ENCODE results near the gene TMEM45A. TPM values are rescaled to one million over a fixed set of nuclear protein-coding genes. Genes with fewer than 3 reads are reported as not detected.
"Not testable (repeated sequence)": the region's sequence is repeated elsewhere in the genome, so short reads cannot be mapped to it uniquely, and the experiment has no call there.

Gene TMEM45A
- total RNA-seq, 1 donor from 2014 or later = 10.7 TPM

DNA sequence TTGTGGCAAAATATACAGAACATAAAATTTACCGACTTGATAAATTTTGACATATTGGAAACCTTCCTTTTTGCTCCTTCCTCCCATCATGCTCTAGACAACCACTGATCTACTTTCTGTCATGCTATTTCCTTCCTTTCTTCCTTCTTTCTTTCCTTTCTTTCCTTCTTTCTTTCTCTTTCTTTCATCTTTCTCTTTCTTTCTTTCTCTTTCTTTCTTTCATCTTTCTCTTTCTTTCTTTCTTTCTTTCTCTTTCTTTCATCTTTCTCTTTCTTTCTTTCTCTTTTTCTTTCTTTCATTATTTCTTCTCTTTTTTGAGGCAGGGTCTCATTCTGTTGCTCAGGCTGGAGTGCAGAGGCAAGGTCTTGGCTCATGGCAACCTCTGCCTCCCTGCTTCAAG is 8.9 kb upstream of the TMEM45A start:
- DNase-seq (ENCODE audit: low read depth in 2 of 2) = no peak

DNA sequence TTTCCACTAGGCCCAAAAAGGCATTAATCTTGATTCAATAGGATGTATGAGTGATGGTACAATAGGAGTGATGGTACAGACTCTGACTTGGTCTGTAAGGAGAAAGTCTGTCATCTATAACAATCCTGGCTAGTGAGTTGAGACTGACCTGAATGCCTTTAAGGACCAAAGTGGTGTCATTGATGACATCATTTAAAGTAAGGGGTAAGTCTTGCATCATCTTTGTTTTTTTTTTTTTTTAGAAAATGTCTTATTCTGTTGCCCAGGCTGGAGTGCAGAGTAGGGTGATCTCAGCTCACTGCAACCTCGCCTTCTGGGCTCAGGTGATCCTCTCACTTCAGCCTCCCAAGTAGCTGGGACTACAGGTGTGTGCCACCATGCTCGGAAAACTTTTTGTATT is 5.6 kb upstream of the TMEM45A start:
- no peak for DNase-seq (ENCODE audit: low read depth in 2 of 2)

DNA sequence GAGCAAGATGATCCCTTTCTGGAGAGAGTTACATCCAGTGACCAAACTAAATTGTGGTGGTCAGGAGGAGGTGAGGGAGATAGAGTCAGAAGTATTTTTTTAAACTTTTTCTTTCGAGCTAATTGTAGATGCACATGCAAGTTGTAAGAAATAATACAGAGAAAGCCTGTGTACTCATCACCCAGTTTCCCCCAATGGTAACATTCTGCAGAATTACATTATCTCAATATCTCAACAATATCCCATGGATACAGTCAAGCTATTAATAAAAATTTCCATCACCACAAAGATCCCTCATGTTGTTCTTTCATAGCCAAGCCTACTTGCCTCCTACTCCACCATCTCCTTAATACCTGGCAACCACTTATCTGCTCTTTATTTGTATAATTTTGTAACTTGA is 3.3 kb upstream of the TMEM45A start:
- DNase-seq (ENCODE audit: low read depth in 2 of 2) = no peak

DNA sequence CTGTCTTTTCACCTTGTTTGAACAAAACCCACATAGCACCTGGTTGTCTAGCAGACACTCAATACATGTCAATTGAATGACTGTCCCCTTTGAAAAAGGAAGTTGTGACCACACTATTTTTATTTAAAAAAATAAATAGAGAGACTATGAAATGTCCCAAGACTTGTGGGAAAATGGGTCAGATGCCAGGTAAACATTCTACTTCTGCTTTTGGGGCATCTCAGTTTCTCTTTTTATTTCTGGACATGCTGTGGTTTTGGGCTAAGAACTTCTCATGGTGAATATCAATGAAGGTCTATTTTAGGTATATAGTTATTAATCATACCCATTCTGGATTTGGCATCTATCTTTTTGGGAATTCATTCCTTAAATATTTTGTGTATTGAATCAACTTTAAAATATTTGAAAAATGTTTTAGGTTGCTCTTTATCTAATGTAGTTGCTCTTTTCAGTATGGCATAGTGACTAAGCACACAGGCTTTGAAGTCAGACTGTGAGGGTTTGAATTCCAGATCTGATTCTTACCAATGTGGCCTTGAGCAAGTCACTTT is 4.4 kb downstream of the TMEM45A start:
- peak in 1 of 2 donors; percentile 15 for DNase-seq (ENCODE audit: low read depth in 2 of 2)

DNA sequence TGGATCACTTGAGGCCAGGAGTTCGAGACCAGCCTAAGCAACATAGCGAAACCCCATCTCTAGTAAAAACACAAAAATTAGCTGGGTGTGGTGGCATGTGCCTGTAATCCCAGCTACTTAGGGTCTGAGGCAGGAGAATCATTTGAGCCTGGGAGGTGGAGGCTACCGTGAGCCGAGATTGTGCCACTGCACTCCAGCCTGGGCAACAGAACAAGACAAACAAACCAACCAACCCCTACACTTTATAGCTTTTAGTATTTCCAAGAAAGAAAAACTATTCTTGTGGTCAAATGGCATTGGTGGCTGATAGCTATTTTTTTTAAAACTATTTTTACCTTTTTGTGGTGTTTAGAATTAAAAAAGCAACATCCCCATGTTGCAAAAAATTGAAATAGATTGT is 7.2 kb downstream of the TMEM45A start:
- no peak for DNase-seq (ENCODE audit: low read depth in 2 of 2)

DNA sequence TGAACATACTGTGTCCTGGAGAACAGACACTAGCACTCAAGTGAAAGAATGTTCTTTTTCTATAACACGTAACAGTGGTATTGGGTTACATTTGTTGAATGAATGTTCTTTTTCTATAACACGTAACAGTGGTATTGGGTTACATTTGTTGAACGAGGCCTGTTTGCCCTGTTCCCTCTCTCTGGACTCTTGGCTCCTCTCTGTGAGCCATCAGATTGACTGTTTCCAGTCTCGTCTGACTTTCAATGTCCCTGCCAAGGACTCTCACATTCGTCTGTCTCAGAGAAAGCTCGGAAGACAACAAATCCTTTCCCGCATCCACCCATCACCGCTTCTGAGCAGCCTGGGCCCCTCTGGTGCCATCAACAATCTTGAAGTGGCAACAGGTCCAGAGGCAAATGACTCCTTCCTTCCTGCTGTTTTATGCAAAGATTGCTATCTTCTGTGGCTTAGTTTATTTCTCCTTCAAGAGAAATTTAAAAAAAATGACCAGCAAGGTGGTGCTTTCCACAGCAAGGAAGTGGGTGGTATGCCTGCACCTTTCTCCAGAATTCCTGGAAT is 8.0 kb downstream of the TMEM45A start:
- no peak for DNase-seq (ENCODE audit: low read depth in 2 of 2)

DNA sequence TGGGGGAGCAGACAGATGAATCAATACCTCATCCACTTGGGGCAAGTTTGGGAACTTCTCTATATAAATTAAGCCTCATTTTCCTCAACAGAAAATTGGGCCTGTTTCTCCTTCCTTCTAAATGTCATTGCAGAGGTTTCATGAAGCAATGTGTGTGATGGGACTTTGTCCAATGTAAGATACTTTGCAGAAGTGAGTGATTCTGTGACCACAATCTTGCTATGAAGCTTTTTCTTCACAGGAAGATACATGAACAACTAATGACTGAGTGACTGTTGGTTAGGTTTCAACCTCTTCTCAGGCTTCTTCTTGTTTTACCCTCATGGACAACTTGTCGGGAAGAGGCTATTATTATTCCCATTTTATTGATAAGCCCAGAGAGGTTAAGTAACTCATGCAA is 11.0 kb downstream of the TMEM45A start:
- no peak for DNase-seq (ENCODE audit: low read depth in 2 of 2)

DNA sequence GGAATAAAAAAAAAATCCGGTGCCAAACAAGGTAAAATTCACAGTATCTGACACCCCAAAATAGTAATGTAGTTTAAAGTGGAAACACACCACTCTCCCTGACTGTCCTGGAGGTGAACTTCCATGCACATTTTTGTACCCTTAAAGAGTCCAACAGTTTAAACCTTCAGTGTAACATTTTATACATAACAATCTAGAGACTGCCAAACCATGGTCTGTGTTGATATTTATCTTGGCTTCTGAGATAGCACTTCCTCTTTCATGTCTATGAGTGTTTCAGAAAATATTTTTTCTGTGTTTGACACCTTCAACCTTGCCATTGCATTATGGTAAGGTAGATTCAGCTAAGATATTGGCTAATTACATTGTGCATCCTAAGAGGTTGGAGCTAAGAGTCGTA is 13.9 kb downstream of the TMEM45A start:
- peak in 1 of 2 donors; percentile 57 for DNase-seq (ENCODE audit: low read depth in 2 of 2)

DNA sequence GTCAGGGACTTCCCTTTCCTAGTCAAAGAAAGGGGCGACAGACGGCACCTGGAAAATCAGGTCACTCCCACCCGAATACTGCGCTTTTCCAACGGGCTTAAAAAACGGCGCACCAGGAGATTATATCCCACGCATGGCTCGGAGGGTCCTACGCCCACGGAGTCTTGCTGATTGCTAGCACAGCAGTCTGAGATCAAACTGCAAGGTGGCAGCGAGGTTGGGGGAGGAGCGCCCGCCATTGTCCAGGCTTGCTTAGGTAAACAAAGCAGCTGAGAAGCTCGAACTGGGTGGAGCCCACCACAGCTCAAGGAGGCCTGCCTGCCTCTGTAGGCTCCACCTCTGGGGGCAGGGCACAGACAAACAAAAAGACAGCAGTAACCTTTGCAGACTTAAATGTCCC is 17.4 kb downstream of the TMEM45A start:
- DNase-seq (ENCODE audit: low read depth in 2 of 2) = not testable (repeated sequence)

DNA sequence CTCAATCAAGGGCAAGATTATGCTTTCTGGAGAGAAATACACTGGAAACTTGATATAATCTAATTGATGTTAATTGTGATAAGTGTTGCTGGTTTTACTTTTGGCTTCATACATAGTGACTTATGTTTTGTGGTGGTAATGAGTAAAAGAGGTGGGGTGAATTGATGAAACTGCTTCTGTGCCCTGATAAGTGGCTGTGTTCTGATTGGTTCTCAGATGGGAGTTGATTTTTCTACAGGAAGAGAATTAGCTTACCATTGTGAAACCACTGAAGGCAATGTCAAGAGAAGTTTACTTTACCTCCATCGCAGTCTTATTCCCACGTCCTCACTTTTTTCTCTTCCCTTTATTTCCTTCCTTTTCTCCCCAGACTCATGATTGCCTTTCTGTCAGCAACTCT is 23.8 kb downstream of the TMEM45A start:
- no peak for DNase-seq (ENCODE audit: low read depth in 2 of 2)

DNA sequence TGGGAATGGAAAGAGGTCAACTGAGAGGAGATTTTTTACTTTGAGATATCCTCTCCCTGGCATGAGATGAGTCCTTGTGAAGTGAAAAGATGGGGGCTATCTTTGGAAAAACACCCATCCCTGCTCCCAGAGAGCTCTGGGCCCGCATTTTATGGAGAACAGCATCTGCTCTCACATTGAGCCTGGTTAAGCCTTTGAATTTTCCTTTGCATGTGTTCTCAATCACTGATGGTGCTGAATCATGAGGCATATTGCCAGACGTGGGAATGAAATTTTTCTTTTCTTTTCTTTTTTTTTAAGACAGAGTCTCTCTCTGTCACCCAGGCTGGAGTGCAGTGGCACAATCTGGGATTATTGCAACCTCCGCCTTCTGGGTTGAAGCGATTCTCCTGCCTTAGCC is 24.4 kb downstream of the TMEM45A start:
- DNase-seq (ENCODE audit: low read depth in 2 of 2) = no peak

DNA sequence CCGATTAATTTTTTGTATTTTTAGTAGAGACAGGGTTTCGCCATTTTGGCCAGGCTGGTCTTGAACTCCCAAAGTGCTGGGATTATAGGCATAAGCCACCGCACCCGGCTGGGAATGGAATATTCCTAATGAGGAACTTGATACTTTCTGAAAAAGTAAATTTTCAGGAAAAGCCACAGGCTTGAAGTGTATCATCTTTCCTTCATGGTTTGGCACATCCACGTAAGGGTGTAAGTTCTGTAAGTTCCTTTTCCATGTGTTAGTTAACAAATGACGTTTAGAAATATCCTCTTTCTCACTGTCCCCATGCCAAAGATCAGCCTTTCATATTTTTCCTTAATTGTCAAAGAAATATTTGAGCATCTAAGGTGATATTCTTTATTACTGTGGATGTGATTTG is 24.9 kb downstream of the TMEM45A start:
- DNase-seq (ENCODE audit: low read depth in 2 of 2) = no peak

DNA sequence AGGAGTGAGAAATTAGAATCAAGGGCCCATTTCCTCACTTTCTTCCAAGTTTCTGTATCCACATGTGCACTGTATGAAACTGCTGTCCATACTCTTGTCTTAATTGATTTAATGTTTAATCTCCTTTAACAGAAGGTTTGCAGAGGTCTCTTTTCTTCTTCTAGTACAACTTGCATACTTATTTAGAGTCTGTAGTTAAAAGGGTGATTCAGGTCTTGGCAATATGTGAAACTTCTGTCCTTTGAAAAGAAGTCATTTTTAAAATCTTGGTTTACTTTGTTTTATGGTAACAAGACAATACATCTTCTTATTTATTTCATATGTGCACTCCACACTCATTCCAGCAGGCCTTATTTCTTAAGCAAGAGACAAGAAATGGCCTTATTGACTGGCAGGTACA is 25.8 kb downstream of the TMEM45A start:
- no peak for DNase-seq (ENCODE audit: low read depth in 2 of 2)

DNA sequence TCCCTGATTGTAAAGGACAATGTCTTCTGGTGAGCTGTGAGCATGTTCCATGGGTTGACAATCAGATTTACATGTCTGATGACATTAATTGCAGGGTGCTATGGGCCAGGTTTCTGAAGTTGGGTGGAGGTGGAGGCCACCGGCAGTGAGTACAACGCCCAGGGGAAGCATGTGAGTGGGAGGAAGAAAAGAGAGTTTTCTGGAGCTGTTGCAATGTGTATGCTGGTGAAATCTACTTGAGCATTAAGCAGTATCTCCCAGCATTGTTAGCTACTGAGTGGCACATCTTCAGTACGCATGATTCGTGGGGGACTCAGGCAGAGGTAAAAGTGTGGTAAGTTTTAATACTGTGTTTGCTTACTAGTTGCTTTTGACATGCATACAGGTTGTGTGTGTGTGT is 26.6 kb downstream of the TMEM45A start:
- no peak for DNase-seq (ENCODE audit: low read depth in 2 of 2)

DNA sequence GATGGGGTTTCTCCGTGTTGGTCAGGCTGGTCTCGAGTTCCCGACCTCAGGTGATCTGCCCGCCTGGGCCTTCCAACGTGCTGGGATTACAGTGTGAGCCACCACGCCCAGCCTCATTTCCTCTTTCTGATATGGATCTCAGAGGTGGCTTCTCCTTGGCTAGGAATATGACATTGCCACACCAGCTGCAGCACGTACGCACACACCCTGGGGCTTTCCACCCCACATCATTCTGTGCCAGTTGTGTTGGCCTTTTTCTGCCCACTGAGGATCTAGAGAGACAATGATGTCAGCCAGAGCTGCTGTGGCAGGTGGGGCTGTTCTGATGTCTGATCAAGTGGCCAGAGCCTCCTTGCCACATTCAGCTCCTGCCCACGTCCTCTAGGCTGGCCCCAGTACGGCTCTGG is 29.0 kb downstream of the TMEM45A start:
- DNase-seq (ENCODE audit: low read depth in 2 of 2) = no peak

DNA sequence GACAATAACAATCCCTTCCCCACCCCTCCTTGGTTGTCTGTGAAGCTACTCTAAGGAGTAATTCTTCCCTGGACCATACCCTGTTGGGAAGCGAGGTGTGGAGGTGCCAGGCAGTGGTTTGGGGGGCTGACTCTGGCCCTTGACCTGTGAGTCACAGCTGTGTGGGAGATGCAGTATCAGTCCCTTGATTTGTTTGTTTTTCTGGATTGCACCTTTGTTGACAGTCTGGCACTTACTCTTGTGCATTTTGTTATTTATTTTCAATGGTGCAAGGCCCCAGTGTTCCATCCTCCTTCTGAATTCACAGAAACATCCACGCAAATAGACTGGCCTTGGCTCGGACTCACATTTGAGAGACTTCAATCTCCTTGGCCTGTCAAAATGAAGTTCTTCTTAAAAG is 29.7 kb downstream of the TMEM45A start:
- no peak for DNase-seq (ENCODE audit: low read depth in 2 of 2)

DNA sequence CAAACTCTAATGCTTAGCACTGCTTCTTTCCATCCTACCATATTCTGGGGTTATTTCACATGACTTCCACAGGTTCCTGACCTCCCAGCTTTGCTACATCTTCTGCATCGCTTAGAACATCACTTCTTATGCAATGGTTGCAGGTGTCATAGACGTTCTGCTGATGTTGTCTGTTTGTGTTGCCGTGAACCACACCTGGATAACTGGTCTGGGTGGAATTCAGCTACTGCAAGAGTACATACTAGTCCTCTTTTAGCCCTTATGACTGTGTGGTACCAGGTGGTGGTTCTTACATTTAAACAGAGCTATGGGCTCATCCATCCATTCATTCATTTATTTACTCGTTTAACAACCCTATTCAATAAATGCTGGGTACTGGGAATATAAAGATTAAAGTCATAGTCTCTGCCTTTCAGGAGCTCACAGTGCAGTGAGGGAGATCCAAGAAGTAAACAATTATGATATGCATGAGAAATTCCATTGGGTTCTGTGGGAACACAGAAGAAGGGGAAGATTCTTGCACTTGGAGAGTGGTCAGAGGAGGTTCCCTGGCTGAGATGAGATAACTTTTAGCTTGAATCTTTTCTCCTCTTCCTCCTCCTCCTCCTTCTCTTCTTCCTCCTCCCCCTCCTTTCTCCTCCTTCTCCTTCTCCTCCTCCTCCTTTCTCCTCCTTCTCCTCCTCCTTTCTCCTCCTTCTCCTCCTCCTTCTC is 30.8 kb downstream of the TMEM45A start:
- DNase-seq (ENCODE audit: low read depth in 2 of 2) = no peak

DNA sequence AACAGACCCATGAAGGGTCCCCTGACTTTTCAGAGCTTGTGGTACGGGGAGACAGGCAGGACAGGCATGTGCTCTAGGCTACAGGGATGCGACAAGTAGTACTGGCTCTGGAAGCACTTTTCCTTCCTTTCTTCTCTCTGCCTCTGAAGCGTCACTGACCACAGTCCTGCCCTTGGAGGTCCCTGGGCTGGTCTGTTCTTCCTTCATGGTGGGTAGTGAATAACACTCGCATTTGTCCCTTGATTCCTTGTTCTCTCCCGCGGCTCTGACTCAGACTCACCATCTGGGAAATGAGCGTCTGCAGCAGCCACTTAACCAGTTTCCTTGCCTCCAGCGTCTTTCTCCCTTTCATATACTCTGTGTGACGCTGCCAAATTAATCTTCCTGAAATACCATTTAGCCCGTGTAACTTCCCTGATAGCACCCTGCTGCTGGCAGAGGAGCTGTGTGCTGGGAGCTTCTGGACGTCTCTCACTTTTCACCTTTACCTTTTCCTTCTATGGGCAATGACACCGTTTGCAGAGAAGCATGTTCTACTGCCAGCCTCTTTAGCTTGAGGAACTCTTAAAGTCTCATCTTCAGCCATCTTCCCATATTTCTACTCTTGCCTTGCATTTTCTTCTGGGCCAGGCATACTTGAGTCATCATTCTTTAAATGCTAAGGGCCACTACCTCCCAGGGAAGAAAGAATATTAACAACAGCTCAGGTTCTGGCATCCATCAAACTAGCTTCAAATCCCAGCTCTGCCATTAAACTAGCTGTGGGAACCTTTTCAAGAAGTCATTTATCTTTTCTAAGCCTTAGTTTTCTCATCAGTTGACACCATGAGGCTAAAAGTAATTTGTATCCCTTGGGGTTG is 33.6 kb downstream of the TMEM45A start:
- DNase-seq (ENCODE audit: low read depth in 2 of 2) = no peak

DNA sequence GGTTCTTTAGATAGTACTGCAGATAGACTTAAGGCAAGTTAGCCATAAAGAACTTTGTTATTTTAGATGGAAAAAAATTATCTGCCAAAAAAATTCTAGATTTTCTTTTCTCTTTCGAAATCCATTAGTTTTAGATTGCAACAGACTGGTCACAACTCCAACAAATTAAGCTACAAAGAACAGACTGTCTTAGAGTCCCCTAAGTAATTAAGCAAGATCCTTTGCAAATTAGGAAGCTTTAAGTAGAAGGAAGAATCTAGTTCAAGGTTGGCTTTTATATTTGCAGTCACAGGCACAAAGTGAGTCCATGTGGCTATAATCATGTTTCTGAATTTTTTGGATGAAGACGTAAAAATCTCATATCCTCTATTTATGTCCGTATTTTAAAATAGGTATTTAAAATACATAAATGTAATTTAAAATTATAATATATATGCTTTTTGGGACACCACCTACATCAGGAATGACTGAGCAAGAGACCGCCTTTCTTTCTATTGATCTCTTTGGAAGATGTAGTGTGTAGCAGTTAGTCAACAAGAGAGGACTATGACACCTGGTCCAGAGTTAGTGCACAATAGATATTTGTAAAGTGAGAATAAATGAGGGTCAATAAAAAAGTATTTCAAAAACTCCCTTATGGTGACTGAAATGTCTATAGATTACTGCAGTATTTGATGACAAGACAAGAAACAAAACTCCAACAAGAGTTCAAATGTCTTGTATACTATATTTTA is 34.4 kb downstream of the TMEM45A start:
- no peak for DNase-seq (ENCODE audit: low read depth in 2 of 2)

DNA sequence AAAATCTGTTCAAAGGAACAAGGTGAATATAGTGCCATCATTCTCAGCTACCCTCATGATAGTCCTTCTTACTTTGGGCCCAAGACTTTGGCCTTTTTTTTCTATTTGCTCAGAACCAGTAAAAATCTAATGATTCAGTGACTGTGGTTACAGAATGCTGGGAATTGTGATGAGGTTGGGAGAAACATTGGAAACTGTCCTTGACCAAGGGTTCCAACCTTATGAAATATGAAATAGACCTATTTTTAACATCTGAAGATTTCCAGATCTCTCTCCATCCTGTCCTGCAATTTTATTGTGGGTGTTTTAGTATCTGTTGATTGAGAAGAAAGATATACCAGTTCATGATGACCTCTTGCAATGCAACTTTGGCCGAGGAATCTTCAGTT is 34.9 kb downstream of the TMEM45A start:
- DNase-seq (ENCODE audit: low read depth in 2 of 2) = no peak

DNA sequence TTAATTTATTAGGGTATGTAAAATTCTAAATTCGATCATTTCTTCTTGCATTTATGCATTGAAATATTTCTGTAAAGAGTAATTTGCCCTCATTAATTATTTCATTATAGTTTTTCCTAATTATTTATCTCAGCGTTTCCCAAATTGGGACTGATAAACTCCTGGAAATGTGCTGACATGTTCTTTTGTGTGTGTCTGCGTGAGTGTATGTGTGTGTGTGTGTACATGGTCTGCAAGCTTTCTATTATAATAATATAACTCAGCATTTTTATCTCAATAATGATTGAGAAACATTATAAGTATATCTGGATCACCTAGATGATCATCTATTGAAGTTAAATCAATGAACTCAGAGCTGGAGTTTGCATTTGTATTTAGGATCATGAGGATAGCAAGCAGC is 38.7 kb downstream of the TMEM45A start:
- no peak for DNase-seq (ENCODE audit: low read depth in 2 of 2)

DNA sequence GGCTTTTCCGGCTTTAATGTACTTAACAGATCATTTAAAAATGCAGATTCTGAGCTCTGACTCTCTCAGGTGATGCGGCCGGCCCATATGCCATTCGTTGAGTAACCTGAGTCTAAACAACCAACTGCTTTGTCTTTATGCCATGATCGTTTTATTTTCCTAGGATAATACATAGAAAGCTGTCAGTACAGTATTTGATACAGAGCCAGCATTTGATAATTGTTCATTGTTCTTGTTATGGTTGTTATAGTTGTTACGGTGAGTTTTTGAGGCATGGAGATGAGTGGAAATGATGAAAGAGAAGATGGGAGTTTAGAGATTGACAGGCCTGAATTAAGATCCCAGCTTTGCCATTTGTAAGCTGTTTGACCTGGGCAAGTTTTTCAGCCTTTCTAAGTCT is 40.0 kb downstream of the TMEM45A start:
- DNase-seq (ENCODE audit: low read depth in 2 of 2) = no peak
